CD4-positive, alpha-beta T cell (primary cell): Measurements from ENCODE around the gene ZKSCAN8. TPM values are rescaled to one million over a fixed set of nuclear protein-coding genes. Genes with fewer than 3 reads are reported as not detected.

Experiments
- ATAC-seq: fragments of 200-7000 bp; cut with Tn5 transposase; one replicate; pipeline ENCODE4 v1.10.0; 2022; ENCODE audit warnings: mild to moderate bottlenecking; ENCODE audit not compliant: poor library complexity
- CTCF ChIA-PET: fragments of 350-600 bp; sonication (Branson Sonifier 250); formaldehyde crosslinking; loops from one replicate; lab custom pipeline; 2021; ENCODE audit warnings: antibody characterized with exemption, inconsistent platforms; lab: Charles Lee
- POLR2A ChIA-PET: fragments of 350-600 bp; sonication (Branson Sonifier 250); formaldehyde crosslinking; loops from one replicate; lab custom pipeline; 2021; ENCODE audit warnings: antibody characterized with exemption, inconsistent platforms; lab: Charles Lee
- DNase-seq, 14 experiments: peaks; one replicate each; pipeline ENCODE4 v3.0.0-alpha.2; 2013 to 2020; ENCODE audit warnings: mixed read lengths in 2 of 14
- H3K27ac ChIP-seq, 2 donors: one replicate each; pipeline versions ENCODE4 v1.5.1 to v1.7.0; 2013; ENCODE audit warnings: low read length in 2 of 2, low read depth in 1 of 2, mild to moderate bottlenecking in 1 of 2
- H3K27me3 ChIP-seq, 2 experiments: 1 replicate in 1 of 2; 2 replicates in 1 of 2; pipeline versions ENCODE4 v1.6.1 to v1.7.0; 2013; ENCODE audit warnings: low read length in 2 of 2, control low read depth in 1 of 2, mild to moderate bottlenecking in 1 of 2, moderate library complexity in 1 of 2; ENCODE audit not compliant: insufficient read depth in 2 of 2, control insufficient read depth in 1 of 2
- H3K36me3 ChIP-seq: one replicate; pipeline ENCODE4 v1.6.1; 2013; ENCODE audit warnings: low read length, control low read depth; ENCODE audit not compliant: insufficient read depth
- H3K4me1 ChIP-seq: one replicate; pipeline ENCODE4 v1.6.1; 2013; ENCODE audit warnings: low read length, control low read depth; ENCODE audit not compliant: insufficient read depth
- H3K4me3 ChIP-seq: one replicate; pipeline ENCODE4 v1.5.1; 2013; ENCODE audit warnings: mild to moderate bottlenecking, low read length, moderate library complexity
- H3K9me3 ChIP-seq, 2 experiments: 1 replicate in 1 of 2; 2 replicates in 1 of 2; pipeline versions ENCODE4 v1.6.1 to v1.7.0; 2013; ENCODE audit warnings: low read length in 2 of 2, mild to moderate bottlenecking in 2 of 2, control low read depth in 1 of 2, moderate library complexity in 1 of 2; ENCODE audit not compliant: control insufficient read depth in 1 of 2, insufficient read depth in 1 of 2
- H3K27ac Mint-ChIP-seq: one replicate; pipeline ENCODE4 v1.8.0; 2020; ENCODE audit warnings: mixed read lengths
- H3K27me3 Mint-ChIP-seq: one replicate; pipeline ENCODE4 v1.8.0; 2021; ENCODE audit warnings: mixed read lengths
- H3K36me3 Mint-ChIP-seq: one replicate; pipeline ENCODE4 v1.8.0; 2021; ENCODE audit warnings: low read depth, mixed read lengths
- H3K4me1 Mint-ChIP-seq: one replicate; pipeline ENCODE4 v1.8.0; 2021; ENCODE audit warnings: low read depth, mixed read lengths
- H3K4me3 Mint-ChIP-seq: one replicate; pipeline ENCODE4 v1.8.0; 2020; ENCODE audit warnings: mild to moderate bottlenecking, mixed read lengths
- H3K9me3 Mint-ChIP-seq: one replicate; pipeline ENCODE4 v1.8.0; 2020; ENCODE audit warnings: mixed read lengths
- CTCF ChIP-seq: fragments of 200-600 bp; IDR thresholded peaks from one replicate; pipeline ENCODE4 v1.8.0; 2022; ENCODE audit warnings: antibody characterized with exemption, mild to moderate bottlenecking
- intact Hi-C, 2 experiments: fragments of 100-400 bp; cut with DNase I in 1 of 2; cut with micrococcal nuclease in 1 of 2; formaldehyde crosslinking; loops; one replicate each; pipeline versions ENCODE4 v1.15.1 to v1.9.0; 2023 to 2025; cut with DNase I, micrococcal nuclease
- total RNA-seq, 174 experiments: library from RNA in 2 of 174; stranded (reverse) in 2 of 174; gene quantifications; one replicate each; pipeline ENCODE4 v1.2.3 and lab custom pipeline; 2021 to 2026

Gene ZKSCAN8
- total RNA-seq, 2 experiments from 2014 or later, result 23.2 to 25.1 TPM

GRCh38 chr6:28124350-28124970, 17.2 kb upstream of the ZKSCAN8 start, which contains the start of gene ZSCAN16:
TSS of gene ZSCAN16 (plus strand) at chr6:28124609. CDS start at chr6:28125444, 835 bp downstream.
- CTCF ChIA-PET, result interaction anchor here (0.8 to 2.3 kb wide), 3 partner anchors 17 to 232 kb away, joined by 3 to 7 read pairs (median 5); partner anchors contain the start of gene ZKSCAN8
- no peaks in the 10 kb centered on the region for H3K27me3 Mint-ChIP-seq
- POLR2A ChIA-PET, result interaction anchor here (0.6 to 3.0 kb wide), 9 partner anchors 12 to 771 kb away, joined by 3 to 71 read pairs (median 4); partner anchors contain the start of genes ZKSCAN3, ZKSCAN8 and ZSCAN26
- H3K4me3 Mint-ChIP-seq, result peak within 1 kb of the TSS; percentile 83
- H3K4me1 Mint-ChIP-seq, result peaks cover 57% of the 10 kb centered on the region
- Histone ChIP-seq H3K4me1 (peaks cover 20% of the 10 kb centered on the region), H3K27me3 (no peaks in the 10 kb centered on the region), H3K9me3 (no peaks in the 10 kb centered on the region), H3K4me3 (peak within 1 kb of the TSS; percentile 85), H3K36me3 (peaks cover 43% of the 10 kb centered on the region), H3K27ac (peak within 1 kb of the TSS; percentile 84 to 91)
- H3K27ac Mint-ChIP-seq, result peak within 1 kb of the TSS; percentile 95
- no peak for TF ChIP-seq CTCF
- peak; percentile 51 to 87 (median 70) for DNase-seq
- intact Hi-C loops, result loop anchor here in 1 of 2 experiments (1.0 kb wide), 1 partner anchor 17 kb away; the partner anchor contains the start of gene ZKSCAN8
- H3K9me3 Mint-ChIP-seq, result no peaks in the 10 kb centered on the region
- peak; percentile 56 for ATAC-seq
- peaks cover 56% of the 10 kb centered on the region for H3K36me3 Mint-ChIP-seq

- H3K36me3 ChIP-seq, result peaks cover 48% of the 10 kb centered on the region
- H3K9me3 Mint-ChIP-seq, result no peaks in the 10 kb centered on the region
- H3K4me1 Mint-ChIP-seq, result peaks cover 58% of the 10 kb centered on the region
Measured at GRCh38 chr6:28124971-28125353, 16.7 kb upstream of the ZKSCAN8 start.

More at GRCh38 chr6:28124971-28125353, 16.7 kb upstream of the ZKSCAN8 start:
- peak overlapping the region; percentile 84 to 91 for H3K27ac ChIP-seq
- Mint-ChIP-seq H3K4me3 (peak overlapping the region; percentile 83), H3K27me3 (no peaks in the 10 kb centered on the region), H3K36me3 (peaks cover 54% of the 10 kb centered on the region), H3K27ac (peak overlapping the region; percentile 95)
- POLR2A ChIA-PET, result interaction anchor here (1.0 to 3.0 kb wide), 8 partner anchors 12 to 231 kb away, joined by 3 to 71 read pairs (median 6); partner anchors contain the start of genes ZKSCAN3, ZKSCAN8 and ZSCAN26
- no peaks in the 10 kb centered on the region for H3K27me3 ChIP-seq
- DNase-seq (peak in 3 of 14 experiments; percentile 33 to 69 (median 66)), ATAC-seq (peak; percentile 79)
- intact Hi-C loops, result loop anchor here (1.0 kb wide), 3 partner anchors 12 to 44 kb away; partner anchors contain the start of gene ZKSCAN8 (in 2 of the 2)
- CTCF ChIA-PET, result interaction anchor here (0.8 to 2.3 kb wide), 4 partner anchors 17 to 231 kb away, joined by 3 to 7 read pairs (median 4); partner anchors contain the start of gene ZKSCAN8
- TF ChIP-seq CTCF, result no peak
- peak overlapping the region; percentile 85 for H3K4me3 ChIP-seq
- H3K9me3 ChIP-seq, result no peaks in the 10 kb centered on the region
- H3K4me1 ChIP-seq, result peaks cover 20% of the 10 kb centered on the region
